GM19467 (cell line): Measurements from ENCODE around the gene RALGPS2.

Source experiments
- ATAC-seq: cut with Tn5 transposase; IDR thresholded peaks from one replicate; pipeline ENCODE4 v1.9.1; 2021; ENCODE audit warnings: mild to moderate bottlenecking, moderate library complexity; ENCODE audit not compliant: unreplicated experiment

The RALGPS2 gene

DNA sequence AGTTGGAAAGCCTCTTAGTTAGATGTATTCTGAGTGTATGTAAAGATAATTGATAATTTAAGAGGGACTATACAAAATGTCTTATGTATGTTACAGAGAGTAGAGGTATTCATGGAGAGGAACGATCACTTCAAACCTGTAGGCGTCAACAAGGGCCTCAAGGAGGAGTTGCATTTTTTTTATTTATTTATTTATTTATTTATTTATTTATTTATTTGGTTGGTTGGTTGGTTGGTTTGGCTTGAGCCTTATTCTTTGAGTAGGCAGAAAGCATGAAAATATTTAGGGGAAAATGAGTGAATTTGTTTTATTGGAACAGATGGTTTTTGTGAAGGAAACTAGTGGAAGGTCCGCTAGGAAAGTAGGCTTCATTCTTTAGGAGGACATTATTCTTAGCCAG, 137.4 kb downstream of the RALGPS2 start:
- ATAC-seq, result no peak

GRCh38 chr1:178862864-178863263, 137.8 kb downstream of the RALGPS2 start:
- no peak for ATAC-seq

DNA sequence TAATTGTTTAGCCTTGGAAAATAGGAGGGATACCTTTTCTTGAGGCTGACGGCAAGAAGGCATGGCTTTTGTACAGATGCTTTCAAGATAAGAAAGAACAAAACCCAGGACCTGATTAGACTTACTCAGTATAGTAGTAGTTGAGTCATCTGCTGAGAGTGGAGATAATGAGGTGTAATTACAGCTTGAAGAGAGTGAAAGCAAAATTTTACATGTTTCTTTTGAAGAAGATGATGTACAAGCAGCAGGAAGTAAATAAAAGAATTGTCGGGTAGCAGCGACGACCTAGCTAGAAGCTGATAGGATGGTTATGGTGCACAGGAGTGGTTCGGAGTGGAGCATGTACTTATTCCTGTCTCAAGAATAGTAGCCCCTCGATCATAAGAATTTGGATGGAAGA, 139.3 kb downstream of the RALGPS2 start:
- no peak for ATAC-seq

- no peak for ATAC-seq
These were observed 142.6 kb downstream of the RALGPS2 start for GRCh38 chr1:178867670-178868069.

- no peak for ATAC-seq
These were observed 143.7 kb downstream of the RALGPS2 start for GRCh38 chr1:178868706-178869105.

DNA sequence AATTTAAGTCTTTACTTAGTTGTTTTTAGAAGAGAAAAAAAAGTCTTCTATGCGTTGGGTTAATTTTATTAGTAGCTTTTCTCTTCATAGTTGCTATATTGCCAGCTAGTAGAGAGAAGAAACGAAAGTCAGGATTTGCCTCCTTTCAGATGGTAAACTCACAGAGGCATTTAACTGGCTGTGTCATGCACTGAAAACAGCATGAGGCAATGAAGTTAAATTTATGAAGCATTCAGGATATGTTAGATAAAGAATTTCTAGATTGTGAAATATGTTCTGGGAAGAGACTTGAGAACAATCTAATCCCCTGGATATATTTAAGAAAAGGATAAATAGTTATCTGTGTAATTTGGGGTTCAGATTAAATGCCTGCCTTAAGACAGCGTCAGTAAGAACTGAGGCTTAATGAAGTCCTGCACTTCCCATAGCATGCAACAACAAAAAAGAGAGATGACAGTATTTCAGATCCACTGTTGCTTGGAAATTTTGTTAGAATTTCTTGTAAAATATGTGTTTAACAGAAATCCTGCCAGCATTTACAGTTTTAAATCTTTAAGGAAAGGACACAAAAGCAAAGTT, 144.2 kb downstream of the RALGPS2 start:
- ATAC-seq, result no peak

GRCh38 chr1:178870221-178870620, 145.2 kb downstream of the RALGPS2 start:
- no peak for ATAC-seq

GRCh38 chr1:178870944-178871343, 145.9 kb downstream of the RALGPS2 start, which contains the start of gene ANGPTL1:
Gene ANGPTL1, minus strand, starts transcription at chr1:178871077. Its CDS starts 5,301 bp downstream, at chr1:178865776.
- no peak for ATAC-seq

DNA sequence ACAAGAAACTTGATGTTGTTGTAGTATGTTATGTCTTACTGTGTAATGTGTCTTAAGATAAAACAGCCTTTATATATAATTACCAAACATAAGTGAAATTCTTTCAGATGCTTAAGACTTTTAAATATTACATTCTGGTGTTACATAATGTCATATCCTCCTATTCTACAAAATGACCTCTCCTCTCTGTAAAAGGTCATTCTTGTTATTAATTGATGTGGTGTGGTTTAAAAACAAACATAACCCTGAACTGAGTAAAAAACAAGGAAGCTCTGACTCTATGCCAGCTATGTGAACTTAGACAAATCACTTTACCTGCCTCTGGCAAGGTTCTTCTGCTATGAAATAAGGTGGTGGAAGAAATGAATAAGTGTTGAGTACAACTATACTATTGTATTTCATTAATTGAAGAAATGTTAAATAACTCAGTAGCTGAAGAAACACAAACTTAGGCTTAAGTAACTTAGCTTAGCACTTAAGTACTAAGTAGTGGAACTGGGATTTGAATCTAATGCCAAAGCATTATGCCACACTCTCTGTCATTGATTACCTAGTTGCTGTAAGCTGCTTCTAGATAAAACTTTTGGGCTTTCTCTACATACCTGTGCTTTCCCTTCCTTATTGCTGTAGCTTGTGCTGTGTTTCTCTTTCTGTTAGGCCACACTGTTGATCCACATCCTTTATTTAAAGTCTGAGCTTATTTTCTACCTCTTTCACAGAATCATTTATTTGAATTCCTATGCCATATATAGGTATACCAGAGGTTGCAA, 146.7 kb downstream of the RALGPS2 start:
- no peak for ATAC-seq

GRCh38 chr1:178874966-178875365, 149.9 kb downstream of the RALGPS2 start:
- no peak for ATAC-seq

- ATAC-seq, result no peak
These were observed 150.9 kb downstream of the RALGPS2 start for GRCh38 chr1:178875936-178876335.

GRCh38 chr1:178877896-178878295, 152.9 kb downstream of the RALGPS2 start:
- no peak for ATAC-seq

DNA sequence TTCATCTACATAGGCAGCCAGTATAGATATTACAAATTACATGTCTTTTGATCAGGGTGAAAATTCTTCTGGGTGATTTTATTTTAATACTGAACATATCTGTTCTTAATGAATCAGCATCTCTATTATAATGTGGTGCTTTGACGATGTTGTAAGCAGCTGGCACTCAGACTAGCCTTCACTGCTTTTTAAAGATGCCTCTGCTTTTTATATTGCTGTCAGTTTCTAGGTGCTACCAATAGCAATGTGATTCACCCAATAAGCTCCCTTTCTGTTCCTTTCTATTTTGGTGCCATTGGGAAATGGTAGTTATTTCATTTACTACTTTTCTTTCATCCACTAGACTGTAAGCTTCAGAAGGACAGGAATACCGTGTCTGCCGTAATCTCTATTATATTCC, 156.9 kb downstream of the RALGPS2 start:
- no peak for ATAC-seq

DNA sequence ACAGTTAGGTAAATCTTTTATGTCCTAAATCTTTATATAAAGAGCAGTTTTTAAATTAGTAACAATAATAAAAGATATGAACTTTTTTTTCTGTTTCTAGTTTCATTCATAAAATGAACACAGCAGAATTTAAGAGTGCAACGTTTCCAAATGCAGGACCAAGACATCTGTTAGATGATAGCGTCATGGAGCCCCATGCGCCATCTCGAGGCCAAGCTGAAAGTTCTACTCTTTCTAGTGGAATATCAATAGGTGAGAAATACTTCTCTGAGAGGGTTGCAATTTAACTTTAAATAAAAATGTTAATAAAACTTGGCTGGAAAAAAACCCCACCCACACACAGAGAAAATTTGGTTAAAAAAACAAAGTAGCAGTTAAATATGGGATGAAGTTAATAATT, 160.8 kb downstream of the RALGPS2 start:
- no peak for ATAC-seq

DNA sequence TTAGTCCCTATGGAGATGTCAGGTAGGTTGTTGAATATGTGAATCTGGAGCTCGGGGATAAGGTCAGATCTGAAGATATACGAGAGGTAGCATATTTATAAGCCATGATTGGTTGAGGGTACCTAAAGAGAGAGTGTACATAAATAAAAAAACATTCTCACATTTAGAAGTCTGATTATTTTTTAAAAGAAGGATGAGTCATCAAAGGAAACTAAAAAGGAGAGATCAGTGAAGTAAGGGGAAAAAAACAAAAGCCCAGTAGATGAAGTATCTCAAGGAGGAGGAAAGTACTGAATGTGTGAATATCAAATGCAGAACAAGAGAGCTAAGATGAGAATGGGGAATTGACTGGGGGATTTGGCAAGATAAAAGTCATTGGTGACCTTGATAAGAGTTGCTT, 161.5 kb downstream of the RALGPS2 start:
- ATAC-seq, result no peak

DNA sequence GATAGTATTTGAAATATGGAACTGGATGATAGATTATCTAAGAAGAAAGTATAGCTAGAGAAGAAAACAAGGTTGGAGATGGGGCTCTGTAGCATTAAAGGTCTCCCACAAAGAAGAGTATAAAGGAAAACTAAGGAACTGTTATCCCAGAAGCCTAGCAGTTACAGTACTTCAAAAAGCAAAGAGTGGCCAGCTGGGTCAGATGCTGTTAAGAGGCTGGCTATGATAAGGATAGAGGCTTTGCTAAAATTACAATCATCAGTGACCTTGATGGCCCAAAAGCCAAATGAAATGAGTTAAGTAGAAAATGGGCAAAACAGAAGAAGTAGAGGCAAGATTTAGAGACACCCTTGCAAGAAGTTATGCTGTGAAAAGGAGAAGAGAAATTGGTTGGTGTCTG, 170.9 kb downstream of the RALGPS2 start:
- no peak for ATAC-seq

DNA sequence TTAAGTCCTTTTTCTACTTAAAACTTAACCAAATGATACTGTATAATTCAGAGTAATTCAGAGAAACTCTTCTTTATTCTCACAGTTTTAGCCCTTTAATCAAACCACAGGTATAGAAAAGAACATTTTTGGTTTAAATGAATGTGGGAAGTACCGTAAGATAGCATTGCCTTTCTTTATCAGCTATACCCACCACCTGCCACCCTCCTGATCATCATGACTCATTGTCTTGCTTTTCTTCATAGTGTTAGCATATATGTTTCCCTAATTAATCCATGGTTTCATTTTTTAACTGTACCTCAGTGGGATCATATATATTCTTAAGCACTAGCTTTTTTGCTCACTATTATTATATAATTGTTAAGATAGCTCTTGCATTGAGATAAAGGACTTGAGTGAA, 173.4 kb downstream of the RALGPS2 start:
- ATAC-seq, result no peak

DNA sequence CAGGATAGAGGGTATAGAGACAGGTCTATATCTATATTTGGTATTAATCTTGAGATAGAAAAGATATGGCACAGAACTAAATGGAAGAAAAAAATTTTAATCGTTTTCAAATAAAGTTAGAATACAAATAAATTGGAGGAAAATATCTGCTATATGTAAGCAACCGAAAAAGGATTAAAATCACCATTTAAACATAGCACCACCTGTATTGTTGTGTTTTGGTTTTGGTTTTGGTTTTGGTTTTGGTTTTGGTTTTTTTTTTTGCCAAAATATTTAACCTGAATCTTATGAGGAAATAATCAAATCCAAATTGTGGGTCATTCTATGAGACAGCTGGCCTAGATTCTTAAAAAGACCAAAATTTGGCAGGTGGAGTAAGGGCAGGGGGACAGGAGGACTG, 174.4 kb downstream of the RALGPS2 start:
- ATAC-seq, result no peak

DNA sequence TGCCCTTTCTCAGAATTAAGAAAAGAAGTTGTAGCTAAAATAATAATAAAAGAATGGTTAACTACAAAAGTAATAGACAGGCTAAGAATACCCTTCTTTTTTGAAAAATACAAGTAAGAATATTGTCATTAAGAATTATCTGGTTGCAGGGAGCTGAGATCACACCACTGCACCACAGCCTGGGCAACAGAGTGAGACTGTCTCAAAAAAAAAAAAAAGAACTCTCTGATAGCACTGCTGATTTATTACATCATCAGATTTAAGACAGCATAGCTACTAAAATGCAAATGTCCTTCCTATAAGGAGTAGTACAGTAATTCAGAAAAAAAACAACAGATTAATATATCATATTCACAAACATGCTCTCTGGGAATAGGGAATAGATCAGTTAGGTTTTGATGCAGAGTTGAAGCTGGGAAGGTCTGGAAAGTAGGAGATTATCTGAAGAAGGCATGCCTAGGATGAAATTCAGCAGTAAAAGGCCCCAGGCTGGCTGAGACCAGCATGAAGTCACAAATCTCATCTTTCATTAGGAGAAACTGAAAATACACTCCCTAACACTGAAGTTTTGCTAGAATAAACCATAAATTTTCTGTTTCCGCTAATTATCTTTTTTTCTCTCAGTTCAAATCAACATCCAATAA, 176.6 kb downstream of the RALGPS2 start:
- no peak for ATAC-seq

DNA sequence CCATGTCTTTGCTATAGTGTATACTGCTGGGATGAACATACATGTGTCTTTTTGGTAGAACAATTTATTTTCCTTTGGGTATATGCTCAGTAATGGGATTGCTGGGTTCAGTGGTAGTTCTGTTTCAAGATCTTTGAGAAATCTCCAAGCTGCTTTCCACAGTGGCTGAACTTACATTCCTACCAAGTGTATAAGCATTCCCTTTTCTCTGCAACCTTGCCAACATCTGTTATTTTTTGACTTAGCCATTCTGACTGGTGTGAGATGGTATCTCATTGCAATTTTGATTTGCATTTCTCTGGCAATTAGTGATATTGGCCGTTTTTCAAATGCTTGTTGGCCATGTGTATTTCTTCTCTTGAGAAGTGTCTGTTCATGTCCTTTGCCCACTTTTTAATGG, 183.3 kb downstream of the RALGPS2 start:
- no peak for ATAC-seq

GRCh38 chr1:178910023-178910422, 185.0 kb downstream of the RALGPS2 start:
- no peak for ATAC-seq

GRCh38 chr1:178912597-178912996, 187.6 kb downstream of the RALGPS2 start:
- no peak for ATAC-seq
